Brain pericyte (primary cell): ENCODE measurements around the gene MFSD11.
A peak's percentile ranks its signal among the peaks of the same experiment; 100 is the strongest.
"Not testable (repeated sequence)": the region's sequence is repeated elsewhere in the genome, so short reads cannot be mapped to it uniquely, and the experiment has no call there.

ENCODE experiments used
- DNase-seq: peaks from one replicate; pipeline ENCODE4 v3.0.0-alpha.2; 2012; ENCODE audit warnings: low read depth, low spot score

The MFSD11 gene

DNA sequence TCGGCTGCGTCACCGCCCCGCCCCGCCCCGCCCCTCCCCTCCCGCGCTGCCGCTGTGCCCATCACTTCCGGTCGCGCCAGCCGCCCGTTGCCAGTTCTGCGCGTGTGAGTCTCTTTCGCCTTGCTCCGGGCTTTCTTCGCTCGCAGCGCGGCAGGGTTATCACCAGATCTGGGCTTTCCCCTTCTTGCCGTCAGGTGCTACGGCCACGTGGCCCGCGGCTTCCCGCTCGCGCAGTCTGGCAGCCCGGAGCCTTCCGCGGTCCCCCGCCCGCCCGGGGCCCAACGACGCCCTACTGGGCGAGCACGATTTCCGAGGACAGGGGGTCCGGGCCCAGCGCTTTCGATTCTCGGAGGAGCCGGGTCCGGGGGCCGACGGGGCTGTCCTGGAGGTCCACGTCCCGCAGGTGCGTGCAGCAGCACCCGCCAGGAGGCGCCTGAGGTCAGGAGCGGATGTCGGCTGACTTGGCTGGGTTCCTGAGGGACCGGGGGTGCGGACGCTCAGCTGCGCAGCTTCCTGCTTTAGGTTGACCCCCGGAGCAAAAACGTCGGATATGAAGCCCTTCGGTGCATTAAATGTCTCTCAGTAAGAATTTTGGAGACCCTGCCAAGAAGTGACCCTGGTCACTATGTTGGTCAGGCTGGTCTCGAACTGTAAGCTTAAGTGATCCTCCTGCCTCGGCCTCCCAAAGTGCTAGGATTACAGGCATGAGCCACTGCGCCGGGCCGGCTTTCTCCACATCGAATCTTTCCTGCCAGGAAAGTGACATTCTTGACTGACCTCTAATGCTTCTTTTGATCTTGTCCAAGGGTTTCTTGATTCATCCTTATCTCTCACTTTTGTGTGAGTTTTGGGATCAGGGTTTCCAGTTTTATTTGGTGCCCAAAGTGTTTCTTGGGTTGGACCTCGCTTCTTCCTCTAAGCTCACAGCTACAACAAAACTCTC is 10.9 kb upstream of the MFSD11 start, which contains the start of gene METTL23:
METTL23 (plus strand) TSS at position 64 of the 943 bp plus-strand sequence. CDS start 2,872 bp downstream, outside the sequence.
- DNase-seq = no peak

DNA sequence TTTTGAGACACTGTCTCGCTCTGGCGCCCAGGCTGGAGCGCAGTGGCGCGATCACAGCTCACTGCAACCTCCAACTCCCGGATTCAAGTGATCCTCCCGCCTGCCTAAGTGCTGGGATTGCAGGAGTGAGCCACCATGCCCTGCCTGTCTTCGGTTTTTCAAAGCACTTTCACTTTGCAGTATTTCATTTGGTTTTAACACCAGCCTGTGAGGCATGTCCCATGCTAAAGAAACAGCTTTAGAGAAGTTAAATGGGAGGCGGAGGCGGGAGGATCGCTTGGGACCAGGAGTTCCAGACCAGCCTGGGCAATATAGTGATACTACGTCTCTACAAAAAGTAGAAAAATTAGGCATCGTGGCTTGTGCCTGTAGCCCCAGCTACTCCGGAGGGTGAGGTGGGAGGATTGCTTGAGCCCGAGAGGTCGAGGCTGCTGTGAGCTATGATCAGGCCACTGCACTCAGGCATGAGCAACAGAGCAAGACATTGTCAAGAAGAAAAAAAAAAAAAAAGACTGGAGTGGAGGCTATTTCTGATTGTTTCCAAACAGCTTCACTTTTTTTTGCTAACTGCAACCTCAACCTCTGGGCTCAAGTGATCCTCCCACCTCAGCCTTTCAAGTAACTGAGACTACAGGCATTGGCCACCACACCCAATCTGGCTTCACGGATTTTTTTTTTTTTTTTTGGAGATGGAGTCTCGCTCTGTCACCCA is 10.0 kb upstream of the MFSD11 start:
- no peak for DNase-seq

DNA sequence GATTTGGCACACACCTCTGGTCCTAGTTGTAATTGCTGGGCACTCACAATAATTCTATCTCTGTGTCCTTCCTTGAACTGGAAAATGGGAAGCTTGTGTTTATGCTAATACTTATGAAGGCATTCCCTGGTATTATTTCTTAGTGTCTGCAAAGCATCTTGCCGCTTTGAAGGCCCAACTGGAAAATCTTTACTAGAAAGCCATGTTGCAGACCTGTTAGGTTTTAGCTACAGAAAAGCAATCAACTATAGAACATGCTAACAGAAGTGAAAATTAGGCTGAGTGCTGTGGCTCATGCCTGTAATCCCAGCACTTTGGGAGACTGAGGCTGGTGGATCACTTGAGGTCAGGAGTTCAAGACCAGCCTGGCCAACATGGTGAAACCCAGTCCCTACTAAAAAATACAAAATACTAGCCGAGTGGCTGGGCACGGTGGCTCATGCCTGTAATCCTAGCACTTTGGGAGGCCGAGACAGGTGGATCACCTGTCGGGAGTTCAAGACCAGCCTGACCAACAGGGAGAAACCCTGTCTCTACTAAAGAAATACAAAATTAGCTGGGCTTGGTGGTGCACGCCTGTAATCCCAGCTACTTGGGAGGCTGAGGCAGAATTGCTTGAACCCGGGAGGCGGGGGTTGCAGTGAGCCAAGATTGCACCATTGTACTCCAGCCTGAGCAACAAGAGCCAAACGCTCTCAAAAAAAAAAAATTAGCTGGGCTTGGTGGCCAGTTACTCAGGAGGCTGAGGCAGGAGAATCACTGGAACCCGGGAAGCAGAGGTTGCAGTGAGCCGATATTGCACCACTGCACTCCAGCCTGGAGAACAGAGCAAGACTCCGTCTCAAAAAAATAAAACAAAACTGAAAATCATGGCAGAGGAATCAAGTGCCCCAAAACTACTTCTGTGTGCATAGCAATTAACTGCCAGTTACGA is 5.9 kb upstream of the MFSD11 start:
- DNase-seq = not testable (repeated sequence)

DNA sequence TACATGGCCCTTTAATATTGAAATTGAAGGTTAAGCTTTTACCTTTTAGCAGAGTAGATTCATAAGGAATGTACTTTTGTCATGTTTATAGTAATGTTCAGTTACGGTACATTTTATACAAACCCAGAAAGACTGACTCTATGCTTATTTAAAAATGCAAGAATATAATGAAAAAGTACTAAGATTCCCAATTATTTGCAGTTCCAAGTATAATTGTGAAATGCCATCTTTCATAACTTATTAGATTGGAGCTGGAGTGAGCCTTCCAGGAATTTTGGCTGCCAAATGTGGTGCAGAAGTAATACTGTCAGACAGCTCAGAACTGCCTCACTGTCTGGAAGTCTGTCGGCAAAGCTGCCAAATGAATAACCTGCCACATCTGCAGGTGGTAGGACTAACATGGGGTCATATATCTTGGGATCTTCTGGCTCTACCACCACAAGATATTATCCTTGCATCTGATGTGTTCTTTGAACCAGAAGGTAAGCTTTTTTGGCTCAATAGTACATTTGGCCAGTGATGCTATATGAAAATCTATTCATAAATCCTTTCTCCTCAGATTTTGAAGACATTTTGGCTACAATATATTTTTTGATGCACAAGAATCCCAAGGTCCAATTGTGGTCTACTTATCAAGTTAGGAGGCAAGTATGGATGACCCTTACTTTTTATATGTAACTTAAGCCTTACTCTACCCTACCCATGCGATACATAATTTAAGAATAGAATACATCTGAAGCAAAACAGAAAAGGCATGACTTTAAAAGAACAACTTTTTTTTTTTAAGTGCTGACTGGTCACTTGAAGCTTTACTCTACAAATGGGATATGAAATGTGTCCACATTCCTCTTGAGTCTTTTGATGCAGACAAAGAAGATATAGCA is 4.9 kb upstream of the MFSD11 start:
- DNase-seq = no peak

DNA sequence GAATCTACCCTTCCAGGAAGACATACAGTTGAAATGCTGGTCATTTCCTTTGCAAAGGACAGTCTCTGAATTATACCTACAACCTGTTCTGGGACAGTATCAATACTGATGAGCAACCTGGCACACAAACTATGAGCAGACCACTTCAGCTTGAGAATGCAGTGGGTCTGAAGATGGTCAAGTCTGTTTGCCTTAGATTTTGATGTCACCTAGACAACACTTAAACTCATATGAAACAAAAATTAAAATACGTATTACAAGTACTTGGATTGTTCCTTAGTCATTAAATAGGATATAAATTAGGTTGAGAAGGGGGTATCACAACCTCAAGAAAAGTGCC is 4.3 kb upstream of the MFSD11 start:
- no peak for DNase-seq

DNA sequence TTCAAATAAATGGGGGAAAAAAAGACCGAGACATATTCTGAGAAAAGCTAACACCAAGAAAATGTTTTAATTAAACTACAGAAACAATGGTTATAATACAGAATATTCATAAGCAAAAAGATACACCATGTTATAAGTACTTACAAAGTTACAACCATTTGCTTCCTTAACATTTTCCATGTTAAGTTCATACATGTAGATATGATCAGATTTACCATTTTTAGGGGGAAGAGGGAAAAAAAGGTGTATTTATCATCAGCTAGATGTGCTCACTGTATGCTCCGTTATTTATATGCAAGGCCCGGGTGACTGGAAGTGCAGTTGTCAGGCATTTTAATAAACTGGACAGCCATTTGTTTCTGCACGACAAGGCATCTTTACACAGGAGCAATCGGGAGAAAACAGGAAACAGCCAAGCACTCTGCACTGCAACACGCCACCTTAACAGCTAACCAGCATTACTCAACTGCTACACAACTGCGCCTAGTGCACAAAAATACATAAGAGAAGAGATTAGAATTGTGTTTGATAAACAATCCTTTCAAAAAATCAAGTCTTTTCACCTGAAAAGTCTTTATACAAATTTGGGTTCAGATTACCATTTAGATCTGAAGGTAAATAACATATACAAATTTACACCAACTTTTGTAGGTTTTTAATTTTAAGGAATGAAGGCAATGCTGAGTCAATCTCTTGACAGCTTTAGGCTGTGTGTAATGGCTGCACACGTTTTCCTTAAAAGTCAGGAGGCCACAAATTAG is 3.7 kb upstream of the MFSD11 start:
- no peak for DNase-seq

DNA sequence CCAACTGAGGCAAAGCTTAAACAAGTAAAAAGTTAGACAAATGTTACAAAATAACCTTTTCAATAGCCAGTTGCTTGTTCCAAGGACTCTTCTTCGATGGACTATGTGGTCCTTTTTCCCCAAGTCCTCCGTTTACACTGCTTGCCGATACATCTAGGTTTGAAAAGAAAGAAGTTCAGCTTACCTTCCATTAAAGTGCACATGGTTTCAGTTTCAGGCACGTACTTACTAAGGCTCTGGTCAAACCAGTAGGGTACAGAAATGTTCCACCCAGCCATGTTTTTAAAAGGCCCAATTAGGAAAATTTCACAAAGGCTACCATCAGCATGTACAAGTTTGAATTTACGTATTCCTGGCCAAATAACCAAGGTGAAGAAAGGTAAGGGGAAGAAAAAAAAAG is 2.9 kb upstream of the MFSD11 start:
- DNase-seq = no peak

DNA sequence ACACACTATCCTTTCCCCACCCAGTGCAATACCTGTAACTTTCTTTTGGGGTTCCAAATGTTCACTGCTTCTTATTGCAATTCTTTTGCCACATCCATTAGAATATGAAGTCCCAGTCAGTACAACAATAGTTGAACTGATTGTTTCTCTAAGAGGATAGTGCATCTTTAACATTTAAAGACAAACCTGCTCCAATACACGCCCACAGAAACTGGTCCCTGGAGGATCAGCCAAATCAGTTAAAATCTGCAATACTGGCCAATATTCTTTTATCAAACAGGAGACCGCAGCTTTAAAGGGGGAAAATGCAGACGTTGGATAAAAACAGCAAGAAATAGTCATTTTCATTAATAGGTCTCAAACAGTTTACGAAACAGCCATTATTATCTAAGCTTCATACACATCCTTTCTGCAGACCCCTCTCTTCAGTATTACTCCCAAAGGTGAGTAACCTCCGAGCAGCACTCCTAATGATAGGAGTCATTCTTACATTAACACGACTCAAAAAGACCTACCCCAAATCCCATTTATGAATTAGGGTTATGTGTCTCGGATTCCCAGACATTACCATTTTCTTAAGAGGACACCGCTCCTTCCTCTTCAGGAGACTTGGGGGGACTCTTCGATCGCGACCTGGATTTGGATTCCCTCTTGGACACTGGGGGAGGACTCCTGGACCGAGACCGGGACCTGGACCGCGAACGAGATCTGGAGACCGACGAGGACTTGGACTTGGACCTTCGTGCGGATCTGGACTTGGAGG is 2.2 kb upstream of the MFSD11 start:
- DNase-seq = no peak

DNA sequence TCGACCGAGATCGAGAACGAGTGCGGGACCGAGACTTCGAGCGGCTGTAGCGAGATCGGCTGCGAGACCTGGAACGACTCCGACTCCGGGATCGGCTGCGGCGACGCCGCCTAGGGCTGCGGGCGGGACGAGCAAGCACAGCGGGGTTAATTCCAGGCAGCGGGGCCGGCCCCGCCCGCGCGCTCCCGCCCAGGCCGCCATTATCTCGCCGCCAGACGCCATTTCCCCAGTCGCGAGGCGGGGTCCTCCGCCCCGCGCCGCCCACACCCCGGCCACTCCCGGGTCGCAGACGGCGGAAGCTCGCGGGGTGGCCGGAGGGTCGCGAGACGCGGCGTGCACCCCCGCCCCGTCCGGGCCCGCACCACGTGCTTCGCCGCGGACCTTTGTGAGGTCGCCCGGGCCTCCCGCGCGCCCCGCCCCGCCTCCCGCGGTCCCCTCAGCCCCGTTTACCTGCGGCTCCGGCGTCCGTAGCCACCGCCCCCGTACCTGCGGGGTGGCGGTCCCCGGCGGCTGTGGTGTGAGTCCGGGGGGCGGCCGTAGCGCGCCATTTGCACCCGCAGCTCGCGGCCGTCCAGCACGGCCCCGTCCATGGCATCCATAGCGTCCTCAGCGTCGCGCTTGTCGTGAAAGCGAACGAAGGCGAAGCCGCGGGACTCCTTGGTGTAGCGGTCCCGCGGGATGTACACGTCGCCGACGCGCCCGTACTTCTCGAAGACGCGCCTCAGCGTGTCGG is 1.4 kb upstream of the MFSD11 start:
- no peak for DNase-seq

DNA sequence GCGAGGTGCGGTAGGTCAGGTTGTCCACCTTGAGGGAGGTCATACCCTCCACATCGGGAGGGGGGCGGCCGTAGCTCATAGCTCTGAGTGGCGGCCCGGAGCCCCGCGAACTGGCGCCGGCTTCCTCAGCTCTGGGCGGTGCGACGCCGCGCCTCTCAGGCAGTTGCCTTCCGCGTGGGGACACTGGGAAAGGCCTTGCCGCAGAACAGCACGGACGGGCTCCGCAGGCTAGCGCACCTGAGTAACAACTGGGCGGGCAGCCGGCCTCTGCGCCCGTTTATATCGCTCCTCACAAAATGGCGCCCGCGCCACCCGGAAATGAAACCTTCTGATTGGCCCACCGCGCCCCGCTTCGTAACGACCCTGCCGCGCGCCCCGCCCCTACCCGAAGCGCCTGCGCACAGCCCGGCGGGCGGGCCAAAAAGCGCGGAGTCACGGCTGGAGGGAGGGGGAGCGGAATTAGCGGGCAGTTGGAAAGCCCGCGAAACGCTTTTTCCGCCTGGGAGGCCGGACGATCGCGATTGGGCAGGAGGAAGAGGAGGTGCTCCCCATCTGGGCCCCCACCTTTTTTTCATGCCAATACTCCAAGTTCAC is 740 bp upstream of the MFSD11 start, which contains the start of gene SRSF2:
SRSF2 (minus strand) TSS at position 250 of the 594 bp plus-strand sequence; CDS start at position 79, 171 bp downstream.
- DNase-seq = peak; percentile 95

DNA sequence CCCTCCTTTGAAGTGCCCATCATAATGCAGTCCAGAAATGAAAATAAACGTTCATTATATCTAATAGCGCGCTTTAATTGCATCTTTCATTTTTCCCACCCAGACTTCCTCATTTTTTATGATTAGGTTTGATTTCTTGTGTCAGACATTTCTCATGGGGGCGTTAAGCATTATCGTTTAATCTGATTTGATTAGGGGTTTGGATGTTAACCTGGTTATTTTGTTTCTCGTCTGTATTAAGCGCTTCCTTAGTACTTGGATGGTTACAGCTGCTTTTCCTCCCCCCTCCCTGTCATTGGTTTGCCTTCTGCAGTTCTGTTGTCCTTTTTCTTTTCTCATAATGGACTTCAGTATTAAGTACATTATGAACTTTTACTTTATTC is 540 bp downstream of the MFSD11 start:
- no peak for DNase-seq

DNA sequence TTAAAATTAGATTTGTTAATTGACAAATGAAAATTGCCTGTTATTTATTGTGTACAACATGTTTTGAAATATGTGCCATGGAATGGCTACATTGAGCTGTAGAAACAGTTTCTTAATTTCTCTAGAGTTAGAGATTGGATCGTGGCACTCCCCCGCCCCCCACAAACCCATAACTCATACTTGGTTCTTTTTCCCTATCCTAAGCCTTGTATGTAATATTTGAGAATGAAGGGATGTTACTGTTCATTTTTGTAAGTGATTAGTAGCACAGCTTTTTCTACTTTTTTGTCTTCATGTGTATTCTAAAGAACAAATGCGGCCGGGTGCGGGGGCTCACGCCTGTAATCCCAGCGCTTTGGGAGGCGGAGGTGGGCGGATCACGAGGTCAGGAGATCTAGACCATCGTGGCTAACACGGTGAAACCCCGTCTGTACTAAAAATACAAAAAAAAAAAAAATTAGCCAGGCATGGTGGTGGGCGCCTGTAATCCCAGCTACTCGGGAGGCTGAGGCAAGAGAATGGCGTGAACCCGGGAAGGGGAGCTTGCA is 1.7 kb downstream of the MFSD11 start:
- not testable (repeated sequence) for DNase-seq

DNA sequence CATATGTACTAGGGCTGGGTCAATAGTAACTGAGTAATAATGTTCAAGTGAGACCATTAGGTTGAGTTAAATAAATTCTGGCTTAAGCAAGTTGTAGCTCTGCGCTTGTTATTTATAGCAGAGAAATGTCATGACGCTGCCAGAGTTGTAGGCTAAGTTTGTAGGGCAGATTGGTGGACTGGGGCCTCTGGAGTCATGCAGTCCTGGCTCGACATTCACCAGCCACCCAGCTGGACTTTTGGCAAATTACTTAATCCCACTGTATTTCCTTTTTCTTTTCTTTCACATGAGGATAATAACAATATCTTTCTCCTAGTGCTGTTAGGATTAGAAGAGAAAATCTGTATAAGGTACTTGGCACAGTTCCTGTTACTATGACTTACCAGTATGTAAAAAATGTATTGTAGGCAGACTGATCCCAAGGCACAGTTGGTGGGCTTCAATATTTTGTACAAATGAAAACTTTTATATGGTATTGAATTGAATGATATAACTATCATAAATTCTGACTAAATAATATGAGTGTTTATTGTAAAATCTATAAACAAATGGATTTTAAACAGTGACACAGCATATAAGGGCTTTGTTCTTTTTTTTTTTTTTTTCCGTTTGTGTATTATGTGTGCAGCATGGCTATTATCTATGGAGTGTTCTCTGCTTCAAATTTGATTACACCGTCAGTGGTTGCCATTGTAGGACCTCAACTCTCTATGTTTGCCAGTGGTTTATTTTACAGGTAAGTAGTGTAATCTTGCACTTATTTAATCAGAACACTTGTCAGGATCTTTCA is 2.6 kb downstream of the MFSD11 start:
- DNase-seq = no peak

DNA sequence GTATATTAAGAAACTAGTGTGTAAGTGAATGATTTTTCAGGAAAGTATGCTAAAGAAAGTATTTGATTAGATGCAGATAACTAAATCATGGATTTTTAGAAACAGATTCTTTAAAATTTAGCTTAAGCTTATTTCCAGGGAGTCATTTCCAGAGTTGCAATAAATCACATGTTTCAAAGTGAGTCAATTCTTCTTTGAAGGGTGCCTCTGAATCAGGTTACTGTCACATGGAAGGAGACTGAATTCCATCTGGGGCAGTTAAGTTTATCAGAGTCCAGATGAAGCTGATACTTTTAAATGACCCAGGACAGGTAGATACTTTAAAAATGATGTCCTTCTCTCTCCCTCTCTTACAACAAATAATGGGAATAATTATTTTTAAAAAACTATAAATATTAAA is 5.0 kb downstream of the MFSD11 start:
- no peak for DNase-seq

DNA sequence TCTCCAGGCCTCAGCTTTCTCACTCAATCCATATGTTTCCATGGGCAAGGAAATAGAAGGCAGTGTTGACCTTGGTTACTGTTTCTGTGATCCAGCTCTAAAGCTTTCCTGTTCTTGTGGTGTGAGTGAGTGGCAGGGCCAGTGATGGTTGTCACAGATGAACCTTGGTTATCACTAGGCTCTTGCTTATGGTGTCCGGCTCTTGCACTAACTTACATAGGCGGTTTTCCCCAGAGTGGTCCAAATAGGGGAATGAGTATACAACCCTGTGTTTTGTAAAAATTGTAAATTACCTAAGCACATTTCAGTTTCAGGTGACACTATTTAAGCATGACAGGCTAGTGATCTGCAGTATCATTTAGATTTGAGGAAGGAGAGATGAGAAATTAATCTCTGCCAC is 6.8 kb downstream of the MFSD11 start:
- DNase-seq = no peak

DNA sequence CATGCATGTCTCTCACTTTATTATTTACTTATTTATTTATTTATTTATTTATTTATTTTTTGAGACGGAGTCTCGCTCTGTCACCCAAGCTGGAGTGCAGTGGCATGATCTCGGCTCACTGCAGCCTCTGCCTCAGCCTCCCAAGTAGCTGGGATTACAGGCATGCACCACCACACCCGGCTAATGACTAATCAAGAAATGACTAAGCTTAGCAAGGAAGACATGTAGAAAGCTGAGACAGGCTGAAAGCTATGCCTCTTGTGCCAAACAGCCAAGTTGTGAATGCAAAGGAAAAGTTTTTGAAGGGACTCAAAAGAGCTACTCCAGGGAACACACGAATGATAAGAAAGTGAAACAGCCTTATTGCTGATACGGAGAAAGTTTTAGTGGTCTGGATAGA is 7.9 kb downstream of the MFSD11 start:
- not testable (repeated sequence) for DNase-seq
